ENCODE measurements around the gene FICD. TPM values are rescaled to one million over a fixed set of nuclear protein-coding genes. Genes with fewer than 3 reads are reported as not detected.

The FICD gene
- polyA plus RNA-seq, 2 of the 4 experiments (the other 2 are of a cell fraction): 1.7 to 2.5 TPM

DNA sequence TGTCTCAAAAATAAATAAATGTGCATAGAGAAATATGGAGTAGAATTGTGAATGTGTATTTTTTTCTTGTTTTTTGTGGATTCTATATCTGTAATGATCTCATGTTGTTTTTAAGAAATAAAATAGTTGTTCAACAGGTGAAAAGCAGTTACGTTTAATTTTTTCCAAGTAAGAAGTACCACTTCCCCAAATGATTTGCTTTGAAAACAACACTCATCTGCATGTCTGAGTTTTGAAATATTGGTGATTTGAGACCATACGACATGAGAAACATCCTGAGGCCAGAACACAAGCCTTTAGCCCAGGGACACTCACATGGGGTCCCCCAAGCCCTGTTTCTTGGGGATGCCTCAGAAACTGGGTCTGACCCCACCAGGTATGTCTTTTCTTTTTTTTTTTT, 4.2 kb upstream of the FICD start:
- no peak for DNase-seq (ENCODE audit: low read depth in 1 of 2, low spot score in 1 of 2)
- 16% methylated on average over 2 of the region's 2 CpGs for WGBS (ENCODE audit: missing lambda C conversion rate)
- H3K4me2 ChIP-seq: no peak overlapping the region
- H3K4me3 ChIP-seq: no peak overlapping the region
- no peak for FAIRE-seq
- H3K27ac ChIP-seq: no peak overlapping the region
- H3K4me1 ChIP-seq: no peaks in the 10 kb centered on the region; the same call in 2 of the 3 replicates
- peaks cover 9% of the 10 kb centered on the region; the same call in 1 of the 3 replicates for H3K9me3 ChIP-seq
- POLR2A ChIA-PET: no interaction called here
- TF ChIP-seq CBX2 (IDR thresholded peaks at IDR 0.05; ENCODE audit: borderline replicate concordance, low read depth): no peak
- TF ChIP-seq CBX8 (IDR thresholded peaks at IDR 0.05): no peak
- no peak for TF ChIP-seq ZFP36 (IDR thresholded peaks at IDR 0.05; ENCODE audit: borderline replicate concordance, partially characterized antibody)
- no peak for TF ChIP-seq JUN (IDR thresholded peaks at IDR 0.05)
- no peak for TF ChIP-seq JUNB (IDR thresholded peaks at IDR 0.05)
- TF ChIP-seq PHF8 (IDR thresholded peaks at IDR 0.05; ENCODE audit: borderline replicate concordance, low read depth): no peak
- CTCF ChIA-PET: interaction anchor here (0.6 to 10.8 kb wide), 5 partner anchors 76 to 593 kb away, joined by 3 to 113 read pairs (median 5); no protein-coding TSS in a partner anchor
- no peak for ATAC-seq

DNA sequence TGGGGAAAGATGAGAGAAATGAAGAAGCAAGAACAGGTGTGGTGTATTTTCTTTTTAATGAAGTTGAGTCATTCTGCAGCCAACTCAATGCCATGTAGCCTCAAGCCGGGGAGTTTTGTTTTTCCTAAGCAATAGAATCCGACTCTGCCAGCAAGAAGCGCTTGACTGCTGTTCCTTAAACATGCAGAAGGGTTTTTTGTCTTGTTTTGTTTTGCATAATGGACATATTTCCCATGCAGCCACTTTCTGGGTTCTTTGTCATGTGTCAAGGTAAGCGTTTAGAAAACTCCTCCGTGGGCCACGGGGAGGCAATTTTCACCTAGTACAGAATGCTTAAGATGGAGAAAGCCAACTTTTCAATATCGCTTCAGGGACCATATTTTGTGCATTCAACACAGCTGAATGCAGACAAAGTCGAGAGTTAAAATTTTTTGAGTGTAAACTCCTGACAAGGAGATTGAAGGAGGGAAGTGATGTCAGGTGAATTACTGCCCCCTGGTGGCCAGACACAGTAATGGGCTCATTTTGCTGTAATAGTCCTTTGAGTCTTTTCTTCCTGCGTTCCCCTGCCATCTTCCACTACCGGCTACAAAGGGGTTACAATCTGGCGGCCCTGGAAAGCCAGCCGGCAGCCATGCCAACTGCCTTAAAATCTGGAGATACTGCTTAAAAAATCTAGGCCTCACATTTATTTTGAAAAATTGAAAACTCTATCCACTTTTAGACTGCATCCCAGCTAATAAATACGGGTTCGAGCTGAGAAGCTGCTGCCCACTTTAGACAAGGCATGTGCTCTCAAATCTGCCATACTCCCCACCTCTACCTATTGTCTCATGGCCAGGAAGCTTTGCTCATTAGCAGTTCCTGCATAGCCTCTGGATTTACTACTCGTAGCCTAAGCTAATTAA, 3.2 kb upstream of the FICD start:
- peak overlapping the region; percentile 78 for H3K4me2 ChIP-seq
- ChIA-PET POLR2A (interaction anchor here (0.6 kb wide), 1 partner anchor 442 kb away, joined by 5 read pairs; no protein-coding TSS in a partner anchor), CTCF (interaction anchor here (0.6 to 10.8 kb wide), 31 partner anchors 12 to 594 kb away, joined by 3 to 113 read pairs (median 4); no protein-coding TSS in a partner anchor)
- H3K4me1 ChIP-seq: no peaks in the 10 kb centered on the region; the same call in 2 of the 3 replicates
- FAIRE-seq (no peak), DNase-seq (ENCODE audit: low read depth in 1 of 2, low spot score in 1 of 2) (peak; percentile 67 to 79), ATAC-seq (peak in 1 of 2 experiments; percentile 5; a peak in 1 of 6 replicates)
- TF ChIP-seq RAD21 (conservative IDR thresholded peaks at IDR 0.05 in 1 of 2, IDR thresholded peaks at IDR 0.05 in 1 of 2): peak; percentile 75 to 85
- TF ChIP-seq, protein P1, sequence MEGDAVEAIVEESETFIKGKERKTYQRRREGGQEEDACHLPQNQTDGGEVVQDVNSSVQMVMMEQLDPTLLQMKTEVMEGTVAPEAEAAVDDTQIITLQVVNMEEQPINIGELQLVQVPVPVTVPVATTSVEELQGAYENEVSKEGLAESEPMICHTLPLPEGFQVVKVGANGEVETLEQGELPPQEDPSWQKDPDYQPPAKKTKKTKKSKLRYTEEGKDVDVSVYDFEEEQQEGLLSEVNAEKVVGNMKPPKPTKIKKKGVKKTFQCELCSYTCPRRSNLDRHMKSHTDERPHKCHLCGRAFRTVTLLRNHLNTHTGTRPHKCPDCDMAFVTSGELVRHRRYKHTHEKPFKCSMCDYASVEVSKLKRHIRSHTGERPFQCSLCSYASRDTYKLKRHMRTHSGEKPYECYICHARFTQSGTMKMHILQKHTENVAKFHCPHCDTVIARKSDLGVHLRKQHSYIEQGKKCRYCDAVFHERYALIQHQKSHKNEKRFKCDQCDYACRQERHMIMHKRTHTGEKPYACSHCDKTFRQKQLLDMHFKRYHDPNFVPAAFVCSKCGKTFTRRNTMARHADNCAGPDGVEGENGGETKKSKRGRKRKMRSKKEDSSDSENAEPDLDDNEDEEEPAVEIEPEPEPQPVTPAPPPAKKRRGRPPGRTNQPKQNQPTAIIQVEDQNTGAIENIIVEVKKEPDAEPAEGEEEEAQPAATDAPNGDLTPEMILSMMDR (IDR thresholded peaks at IDR 0.05): peak; percentile 91
- TF ChIP-seq HOXB13 (CRISPR knock-in tag; IDR thresholded peaks at IDR 0.05; ENCODE audit: low read depth): no peak
- TF ChIP-seq SMC3 (IDR thresholded peaks at IDR 0.05): peak; percentile 75
- TF ChIP-seq, protein P2, sequence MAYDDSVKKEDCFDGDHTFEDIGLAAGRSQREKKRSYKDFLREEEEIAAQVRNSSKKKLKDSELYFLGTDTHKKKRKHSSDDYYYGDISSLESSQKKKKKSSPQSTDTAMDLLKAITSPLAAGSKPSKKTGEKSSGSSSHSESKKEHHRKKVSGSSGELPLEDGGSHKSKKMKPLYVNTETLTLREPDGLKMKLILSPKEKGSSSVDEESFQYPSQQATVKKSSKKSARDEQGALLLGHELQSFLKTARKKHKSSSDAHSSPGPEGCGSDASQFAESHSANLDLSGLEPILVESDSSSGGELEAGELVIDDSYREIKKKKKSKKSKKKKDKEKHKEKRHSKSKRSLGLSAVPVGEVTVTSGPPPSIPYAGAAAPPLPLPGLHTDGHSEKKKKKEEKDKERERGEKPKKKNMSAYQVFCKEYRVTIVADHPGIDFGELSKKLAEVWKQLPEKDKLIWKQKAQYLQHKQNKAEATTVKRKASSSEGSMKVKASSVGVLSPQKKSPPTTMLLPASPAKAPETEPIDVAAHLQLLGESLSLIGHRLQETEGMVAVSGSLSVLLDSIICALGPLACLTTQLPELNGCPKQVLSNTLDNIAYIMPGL (CRISPR knock-in tag; IDR thresholded peaks at IDR 0.05; ENCODE audit: borderline replicate concordance): no peak
- TF ChIP-seq HOXA7 (CRISPR knock-in tag; IDR thresholded peaks at IDR 0.05): no peak
- TF ChIP-seq RNF2 (IDR thresholded peaks at IDR 0.05; ENCODE audit: borderline replicate concordance, low read depth): no peak
- TF ChIP-seq ESRRA (IDR thresholded peaks at IDR 0.05; ENCODE audit: borderline replicate concordance, low read length): no peak
- H3K4me3 ChIP-seq: 0 out of 3 replicates have a peak overlapping the region, but pooled peaks have one; percentile 10
- H3K9me3 ChIP-seq: peaks cover 9% of the 10 kb centered on the region; the same call in 1 of the 3 replicates
- no peak overlapping the region for H3K27ac ChIP-seq
- 20% methylated on average over 15 of the region's 15 CpGs for WGBS (ENCODE audit: missing lambda C conversion rate)

DNA sequence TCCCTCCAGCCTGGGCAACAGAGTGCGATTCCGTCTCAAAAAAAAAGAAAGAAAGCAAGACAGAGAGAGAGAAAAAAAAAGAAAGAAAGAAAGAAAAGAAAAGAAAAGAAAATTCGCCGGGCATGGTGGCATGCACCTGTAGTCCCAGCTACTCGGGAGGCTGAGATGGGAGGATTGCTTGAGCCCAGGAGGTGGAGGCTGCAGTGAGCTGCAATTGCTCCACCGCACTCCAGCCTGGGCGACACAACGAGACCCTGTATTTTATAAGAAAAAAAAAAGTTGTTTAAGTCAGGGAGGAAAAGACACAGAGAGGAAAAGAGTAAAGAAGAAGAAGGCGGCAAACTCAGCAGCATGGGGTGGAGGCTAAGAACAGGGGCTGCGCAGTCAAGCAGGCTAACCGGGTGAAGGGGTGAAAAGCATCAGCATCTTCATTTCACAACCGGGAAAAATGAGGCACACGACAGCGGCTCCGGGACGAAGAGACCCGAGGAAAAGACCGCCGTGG, 557 bp upstream of the FICD start:
- ATAC-seq: peak; percentile 5 to 24; a peak in 5 of 6 replicates
- Histone ChIP-seq H3K27ac (no peak overlapping the region; a peak in 1 of 6 replicates), H3K9me3 (0 out of 3 replicates have a peak, but pooled peaks cover 6% of the 10 kb centered on the region), H3K4me3 (peak overlapping the region; percentile 27), H3K4me1 (no peaks in the 10 kb centered on the region; the same call in 2 of the 3 replicates), H3K4me2 (peak overlapping the region; percentile 58)
- WGBS (ENCODE audit: missing lambda C conversion rate): 26% methylated on average over 19 of the region's 19 CpGs
- no peak for FAIRE-seq
- DNase-seq (ENCODE audit: low read depth in 1 of 2, low spot score in 1 of 2): no peak
- CTCF ChIA-PET: interaction anchor here (0.6 to 10.8 kb wide), 8 partner anchors 8 to 523 kb away, joined by 3 to 113 read pairs (median 3); no protein-coding TSS in a partner anchor
- POLR2A ChIA-PET: no interaction called here
- no peak for TF ChIP-seq RAD21 (conservative IDR thresholded peaks at IDR 0.05 in 1 of 2, IDR thresholded peaks at IDR 0.05 in 1 of 2)
- TF ChIP-seq CEBPB (IDR thresholded peaks at IDR 0.05): no peak
- TF ChIP-seq, protein P3, sequence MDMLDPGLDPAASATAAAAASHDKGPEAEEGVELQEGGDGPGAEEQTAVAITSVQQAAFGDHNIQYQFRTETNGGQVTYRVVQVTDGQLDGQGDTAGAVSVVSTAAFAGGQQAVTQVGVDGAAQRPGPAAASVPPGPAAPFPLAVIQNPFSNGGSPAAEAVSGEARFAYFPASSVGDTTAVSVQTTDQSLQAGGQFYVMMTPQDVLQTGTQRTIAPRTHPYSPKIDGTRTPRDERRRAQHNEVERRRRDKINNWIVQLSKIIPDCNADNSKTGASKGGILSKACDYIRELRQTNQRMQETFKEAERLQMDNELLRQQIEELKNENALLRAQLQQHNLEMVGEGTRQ (IDR thresholded peaks at IDR 0.05): no peak
- TF ChIP-seq SMC3 (IDR thresholded peaks at IDR 0.05): no peak
- TF ChIP-seq, protein P4, sequence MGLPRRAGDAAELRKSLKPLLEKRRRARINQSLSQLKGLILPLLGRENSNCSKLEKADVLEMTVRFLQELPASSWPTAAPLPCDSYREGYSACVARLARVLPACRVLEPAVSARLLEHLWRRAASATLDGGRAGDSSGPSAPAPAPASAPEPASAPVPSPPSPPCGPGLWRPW (IDR thresholded peaks at IDR 0.05): no peak
- TF ChIP-seq ZNF302 (CRISPR knock-in tag; IDR thresholded peaks at IDR 0.05): peak; percentile 35; the same call in 1 of the 2 replicates
- no peak for TF ChIP-seq RNF2 (IDR thresholded peaks at IDR 0.05; ENCODE audit: borderline replicate concordance, low read depth)

Measured in A549 (cell line).